C4-2B (cell line): ENCODE results near the gene SMOC2.

Source experiments
- ZFX ChIP-seq: fragments of 450-650 bp; IDR thresholded peaks from 2 replicates; pipeline ENCODE4 v1.6.1; 2017
- TF ChIP-seq, protein P1 (sequence below): fragments of 450-650 bp; conservative IDR thresholded peaks from 2 replicates; pipeline ENCODE4 v1.5.1; 2017; ENCODE audit warnings: mild to moderate bottlenecking

DNA sequence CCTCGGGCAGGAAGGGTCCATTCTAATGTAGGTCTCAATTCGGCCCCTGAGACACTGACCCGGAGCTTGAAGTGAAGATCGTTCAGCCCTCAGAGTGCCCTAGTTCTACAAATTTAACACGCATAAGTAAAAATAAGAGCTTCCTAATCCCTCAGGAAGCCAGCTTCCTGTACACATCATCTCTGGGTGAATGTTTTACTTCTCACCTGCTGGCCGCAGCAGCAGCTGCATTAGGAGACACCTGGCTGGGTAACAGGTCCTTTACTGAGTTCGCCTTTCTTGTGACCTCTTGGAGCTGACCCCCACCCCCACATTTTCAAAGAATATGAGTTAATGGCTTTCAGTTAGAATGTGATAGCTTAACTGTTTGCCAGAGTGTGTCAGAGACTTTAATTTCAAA, 165.0 kb downstream of the SMOC2 start:
- TF ChIP-seq, protein P1, sequence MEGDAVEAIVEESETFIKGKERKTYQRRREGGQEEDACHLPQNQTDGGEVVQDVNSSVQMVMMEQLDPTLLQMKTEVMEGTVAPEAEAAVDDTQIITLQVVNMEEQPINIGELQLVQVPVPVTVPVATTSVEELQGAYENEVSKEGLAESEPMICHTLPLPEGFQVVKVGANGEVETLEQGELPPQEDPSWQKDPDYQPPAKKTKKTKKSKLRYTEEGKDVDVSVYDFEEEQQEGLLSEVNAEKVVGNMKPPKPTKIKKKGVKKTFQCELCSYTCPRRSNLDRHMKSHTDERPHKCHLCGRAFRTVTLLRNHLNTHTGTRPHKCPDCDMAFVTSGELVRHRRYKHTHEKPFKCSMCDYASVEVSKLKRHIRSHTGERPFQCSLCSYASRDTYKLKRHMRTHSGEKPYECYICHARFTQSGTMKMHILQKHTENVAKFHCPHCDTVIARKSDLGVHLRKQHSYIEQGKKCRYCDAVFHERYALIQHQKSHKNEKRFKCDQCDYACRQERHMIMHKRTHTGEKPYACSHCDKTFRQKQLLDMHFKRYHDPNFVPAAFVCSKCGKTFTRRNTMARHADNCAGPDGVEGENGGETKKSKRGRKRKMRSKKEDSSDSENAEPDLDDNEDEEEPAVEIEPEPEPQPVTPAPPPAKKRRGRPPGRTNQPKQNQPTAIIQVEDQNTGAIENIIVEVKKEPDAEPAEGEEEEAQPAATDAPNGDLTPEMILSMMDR: no peak
- TF ChIP-seq ZFX: no peak
